MCF 10A (cell line): ENCODE measurements around the gene AKT1S1. TPM values are rescaled to one million over a fixed set of nuclear protein-coding genes. Genes with fewer than 3 reads are reported as not detected.

Experiments
- BruUV-seq: library from RNA; stranded (reverse); fragments of 400-500 nt; replicated peaks from 2 replicates; lab custom pipeline; 2021; lab: Mats Ljungman, UMichigan
- CTCF ChIA-PET: fragments of 300-600 bp; sonication (Branson Sonifier 250); formaldehyde crosslinking; extraction: SDS; loops from one replicate; lab custom pipeline; 2021; ENCODE audit warnings: antibody characterized with exemption, inconsistent platforms; lab: Yijun Ruan, JAX
- POLR2A ChIA-PET: fragments of 300-600, 350-650 bp; sonication (Branson Sonifier 250); formaldehyde crosslinking; extraction: SDS; loops from one replicate; lab custom pipeline; 2020; ENCODE audit warnings: antibody characterized with exemption, inconsistent platforms; lab: Yijun Ruan, JAX
- DNase-seq: peaks from one replicate; pipeline ENCODE4 v3.0.0-alpha.2; 2018; ENCODE audit not compliant: unreplicated experiment
- H3K27ac Mint-ChIP-seq: one replicate; pipeline ENCODE4 v1.8.0; 2022; ENCODE audit warnings: mild to moderate bottlenecking, low read depth, mixed read lengths; ENCODE audit not compliant: unreplicated experiment
- H3K27me3 Mint-ChIP-seq: one replicate; pipeline ENCODE4 v1.8.0; 2022; ENCODE audit warnings: mixed read lengths; ENCODE audit not compliant: insufficient read depth, unreplicated experiment
- H3K36me3 Mint-ChIP-seq: one replicate; pipeline ENCODE4 v1.8.0; 2022; ENCODE audit warnings: mild to moderate bottlenecking, moderate library complexity, mixed read lengths; ENCODE audit not compliant: insufficient read depth, unreplicated experiment
- H3K4me1 Mint-ChIP-seq: one replicate; pipeline ENCODE4 v1.8.0; 2022; ENCODE audit warnings: mixed read lengths; ENCODE audit not compliant: insufficient read depth, unreplicated experiment
- H3K4me3 Mint-ChIP-seq: one replicate; pipeline ENCODE4 v1.8.0; 2022; ENCODE audit warnings: mild to moderate bottlenecking, moderate library complexity, mixed read lengths; ENCODE audit not compliant: unreplicated experiment
- H3K9me3 Mint-ChIP-seq: one replicate; pipeline ENCODE4 v1.8.0; 2022; ENCODE audit warnings: mixed read lengths; ENCODE audit not compliant: unreplicated experiment
- CTCF ChIP-seq: fragments of 200-600 bp; IDR thresholded peaks from one replicate; pipeline ENCODE4 v1.8.0; 2022; ENCODE audit warnings: antibody characterized with exemption, mild to moderate bottlenecking; ENCODE audit not compliant: unreplicated experiment
- intact Hi-C: fragments of 100-400 bp; cut with micrococcal nuclease; formaldehyde crosslinking; loops from 2 replicates; pipeline ENCODE4 v1.14.1; 2022
- total RNA-seq: library from RNA; stranded (reverse); gene quantifications from 2 replicates; pipeline ENCODE4 v1.2.3, GENCODE V29; 2022

AKT1S1 gene
- total RNA-seq, 1 experiment from 2014 or later: 74.7 TPM

GRCh38 chr19:49908480-49909420, 31.6 kb upstream of the AKT1S1 start:
- no TSS peak for BruUV-seq
- Mint-ChIP-seq H3K36me3 (peaks cover 37% of the 10 kb centered on the region), H3K9me3 (no peaks in the 10 kb centered on the region), H3K27me3 (no peaks in the 10 kb centered on the region), H3K4me1 (peaks cover 9% of the 10 kb centered on the region), H3K27ac (no peak overlapping the region), H3K4me3 (no peak overlapping the region)
- DNase-seq: no peak
- intact Hi-C loops: no loop called here
- POLR2A ChIA-PET: no interaction called here
- no peak for TF ChIP-seq CTCF
- CTCF ChIA-PET: interaction anchor here (0.5 to 0.9 kb wide), 2 partner anchors 29 to 607 kb away, joined by 3 to 5 read pairs; no protein-coding TSS in a partner anchor

GRCh38 chr19:49907745-49908446, 30.7 kb upstream of the AKT1S1 start:
- no peak for DNase-seq
- peaks cover 9% of the 10 kb centered on the region for H3K4me1 Mint-ChIP-seq
- H3K4me3 Mint-ChIP-seq: no peak overlapping the region
- no peaks in the 10 kb centered on the region for H3K27me3 Mint-ChIP-seq
- no peak overlapping the region for H3K27ac Mint-ChIP-seq
- H3K9me3 Mint-ChIP-seq: no peaks in the 10 kb centered on the region
- CTCF ChIA-PET: interaction anchor here (0.5 to 1.1 kb wide), 3 partner anchors 9 to 606 kb away, joined by 3 to 5 read pairs (median 3); no protein-coding TSS in a partner anchor
- POLR2A ChIA-PET: no interaction called here
- no TSS peak for BruUV-seq
- TF ChIP-seq CTCF: no peak
- intact Hi-C loops: no loop called here
- H3K36me3 Mint-ChIP-seq: peaks cover 30% of the 10 kb centered on the region

GRCh38 chr19:49906879-49907564, 29.9 kb upstream of the AKT1S1 start:
- peaks cover 9% of the 10 kb centered on the region for H3K4me1 Mint-ChIP-seq
- TSS peak; percentile 36 for BruUV-seq
- POLR2A ChIA-PET: interaction anchor here (0.7 kb wide), 1 partner anchor 20 kb away, joined by 3 read pairs; no protein-coding TSS in a partner anchor

More at GRCh38 chr19:49906879-49907564, 29.9 kb upstream of the AKT1S1 start:
- no peak overlapping the region for H3K4me3 Mint-ChIP-seq
- no peak overlapping the region for H3K27ac Mint-ChIP-seq
- DNase-seq: no peak
- no peak for TF ChIP-seq CTCF
- peaks cover 25% of the 10 kb centered on the region for H3K36me3 Mint-ChIP-seq
- H3K27me3 Mint-ChIP-seq: no peaks in the 10 kb centered on the region
- intact Hi-C loops: no loop called here
- H3K9me3 Mint-ChIP-seq: no peaks in the 10 kb centered on the region
- CTCF ChIA-PET: interaction anchor here (1.1 kb wide), 1 partner anchor 10 kb away, joined by 3 read pairs; no protein-coding TSS in a partner anchor
